Measurements from ENCODE around the gene BAAT.
"Not testable (repeated sequence)": the region's sequence is repeated elsewhere in the genome, so short reads cannot be mapped to it uniquely, and the experiment has no call there.

The BAAT gene

GRCh38 chr9:101332362-101332761, 52.4 kb downstream of the BAAT start:
- ATAC-seq (ENCODE audit: low read depth) (no peak), DNase-seq (ENCODE audit: low spot score in 2 of 2) (no peak)
- Mint-ChIP-seq H3K27ac (no peak overlapping the region), H3K36me3 (no peaks in the 10 kb centered on the region), H3K27me3 (peaks cover 2% of the 10 kb centered on the region), H3K4me3 (no peak overlapping the region), H3K4me1 (no peaks in the 10 kb centered on the region), H3K9me3 (peaks cover 3% of the 10 kb centered on the region)

- H3K4me3 Mint-ChIP-seq; DNase-seq (ENCODE audit: low spot score in 2 of 2); H3K27me3 Mint-ChIP-seq; H3K4me1 Mint-ChIP-seq; ATAC-seq (ENCODE audit: low read depth); H3K27ac Mint-ChIP-seq; H3K9me3 Mint-ChIP-seq; H3K36me3 Mint-ChIP-seq: not testable (repeated sequence)
Measured at GRCh38 chr9:101327422-101327909, 57.3 kb downstream of the BAAT start.

GRCh38 chr9:101326501-101326900, 58.3 kb downstream of the BAAT start:
- DNase-seq (ENCODE audit: low spot score in 2 of 2) (no peak), ATAC-seq (ENCODE audit: low read depth) (no peak)
- Mint-ChIP-seq H3K36me3 (no peaks in the 10 kb centered on the region), H3K9me3 (peaks cover 7% of the 10 kb centered on the region), H3K27ac (no peak overlapping the region), H3K4me3 (no peak overlapping the region), H3K4me1 (no peaks in the 10 kb centered on the region), H3K27me3 (no peaks in the 10 kb centered on the region)

- H3K36me3 Mint-ChIP-seq, result no peaks in the 10 kb centered on the region
- no peak for DNase-seq (ENCODE audit: low spot score in 2 of 2)
- no peak for ATAC-seq (ENCODE audit: low read depth)
- H3K9me3 Mint-ChIP-seq, result peaks cover 7% of the 10 kb centered on the region
- H3K27me3 Mint-ChIP-seq, result peaks cover 2% of the 10 kb centered on the region
- H3K4me3 Mint-ChIP-seq, result no peak overlapping the region
- H3K27ac Mint-ChIP-seq, result no peak overlapping the region
- H3K4me1 Mint-ChIP-seq, result no peaks in the 10 kb centered on the region
Measured at GRCh38 chr9:101326035-101326434, 58.8 kb downstream of the BAAT start.

- no peak for ATAC-seq (ENCODE audit: low read depth)
- DNase-seq (ENCODE audit: low spot score in 2 of 2), result no peak
- Mint-ChIP-seq H3K27ac (no peak overlapping the region), H3K27me3 (peaks cover 6% of the 10 kb centered on the region), H3K36me3 (no peaks in the 10 kb centered on the region), H3K9me3 (peaks cover 7% of the 10 kb centered on the region), H3K4me1 (no peaks in the 10 kb centered on the region), H3K4me3 (no peak overlapping the region)
Measured at GRCh38 chr9:101325053-101325452, 59.8 kb downstream of the BAAT start.

GRCh38 chr9:101324245-101324804, 60.5 kb downstream of the BAAT start:
- Mint-ChIP-seq H3K9me3 (peaks cover 7% of the 10 kb centered on the region), H3K36me3 (no peaks in the 10 kb centered on the region), H3K27me3 (peaks cover 8% of the 10 kb centered on the region), H3K4me1 (no peaks in the 10 kb centered on the region), H3K27ac (no peak overlapping the region), H3K4me3 (no peak overlapping the region)
- DNase-seq (ENCODE audit: low spot score in 2 of 2), result no peak
- ATAC-seq (ENCODE audit: low read depth), result no peak

- Mint-ChIP-seq H3K4me1 (no peaks in the 10 kb centered on the region), H3K27me3 (peaks cover 8% of the 10 kb centered on the region), H3K9me3 (peaks cover 7% of the 10 kb centered on the region), H3K36me3 (no peaks in the 10 kb centered on the region), H3K4me3 (no peak overlapping the region), H3K27ac (no peak overlapping the region)
- no peak for ATAC-seq (ENCODE audit: low read depth)
- no peak for DNase-seq (ENCODE audit: low spot score in 2 of 2)
Measured at GRCh38 chr9:101323129-101323528, 61.7 kb downstream of the BAAT start.

GRCh38 chr9:101317735-101318134, 67.1 kb downstream of the BAAT start:
- ATAC-seq (ENCODE audit: low read depth), result no peak
- Mint-ChIP-seq H3K36me3 (no peaks in the 10 kb centered on the region), H3K9me3 (no peaks in the 10 kb centered on the region), H3K27ac (no peak overlapping the region), H3K4me3 (no peak overlapping the region), H3K4me1 (no peaks in the 10 kb centered on the region), H3K27me3 (peaks cover 10% of the 10 kb centered on the region)
- DNase-seq (ENCODE audit: low spot score in 2 of 2), result no peak

- Mint-ChIP-seq H3K9me3 (no peaks in the 10 kb centered on the region), H3K36me3 (no peaks in the 10 kb centered on the region)
Measured at GRCh38 chr9:101315112-101315450, 69.7 kb downstream of the BAAT start.

GRCh38 chr9:101312661-101313060, 72.1 kb downstream of the BAAT start:
- H3K36me3 Mint-ChIP-seq, result no peaks in the 10 kb centered on the region
- ATAC-seq (ENCODE audit: low read depth), result no peak
- no peaks in the 10 kb centered on the region for H3K9me3 Mint-ChIP-seq
- H3K27ac Mint-ChIP-seq, result no peak overlapping the region
- H3K27me3 Mint-ChIP-seq, result peaks cover 6% of the 10 kb centered on the region
- no peaks in the 10 kb centered on the region for H3K4me1 Mint-ChIP-seq
- no peak for DNase-seq (ENCODE audit: low spot score in 2 of 2)
- no peak overlapping the region for H3K4me3 Mint-ChIP-seq

More at GRCh38 chr9:101315112-101315450, 69.7 kb downstream of the BAAT start:
- no peak overlapping the region for H3K4me3 Mint-ChIP-seq
- DNase-seq (ENCODE audit: low spot score in 2 of 2) (no peak), ATAC-seq (ENCODE audit: low read depth) (no peak)
- no peaks in the 10 kb centered on the region for H3K4me1 Mint-ChIP-seq
- no peak overlapping the region for H3K27ac Mint-ChIP-seq
- H3K27me3 Mint-ChIP-seq, result peaks cover 4% of the 10 kb centered on the region

- Mint-ChIP-seq H3K27me3 (peaks cover 6% of the 10 kb centered on the region), H3K4me3 (no peak overlapping the region), H3K36me3 (no peaks in the 10 kb centered on the region), H3K4me1 (no peaks in the 10 kb centered on the region), H3K9me3 (no peaks in the 10 kb centered on the region), H3K27ac (no peak overlapping the region)
- ATAC-seq (ENCODE audit: low read depth) (peak; percentile 64), DNase-seq (ENCODE audit: low spot score in 2 of 2) (peak in 1 of 2 donors; percentile 50)
Measured at GRCh38 chr9:101311758-101312420, 72.9 kb downstream of the BAAT start.

- Mint-ChIP-seq H3K9me3 (no peaks in the 10 kb centered on the region), H3K4me3 (no peak overlapping the region), H3K27ac (no peak overlapping the region), H3K27me3 (peaks cover 7% of the 10 kb centered on the region), H3K36me3 (no peaks in the 10 kb centered on the region), H3K4me1 (no peaks in the 10 kb centered on the region)
- DNase-seq (ENCODE audit: low spot score in 2 of 2), result no peak
- no peak for ATAC-seq (ENCODE audit: low read depth)
Measured at GRCh38 chr9:101311191-101311590, 73.6 kb downstream of the BAAT start.
